GM19397 (cell line): ENCODE results near the gene NRCAM.

Experiments
- ATAC-seq: cut with Tn5 transposase; IDR thresholded peaks from one replicate; pipeline ENCODE4 v1.9.1; 2021; ENCODE audit warnings: mild to moderate bottlenecking, moderate library complexity; ENCODE audit not compliant: unreplicated experiment

Gene NRCAM

DNA sequence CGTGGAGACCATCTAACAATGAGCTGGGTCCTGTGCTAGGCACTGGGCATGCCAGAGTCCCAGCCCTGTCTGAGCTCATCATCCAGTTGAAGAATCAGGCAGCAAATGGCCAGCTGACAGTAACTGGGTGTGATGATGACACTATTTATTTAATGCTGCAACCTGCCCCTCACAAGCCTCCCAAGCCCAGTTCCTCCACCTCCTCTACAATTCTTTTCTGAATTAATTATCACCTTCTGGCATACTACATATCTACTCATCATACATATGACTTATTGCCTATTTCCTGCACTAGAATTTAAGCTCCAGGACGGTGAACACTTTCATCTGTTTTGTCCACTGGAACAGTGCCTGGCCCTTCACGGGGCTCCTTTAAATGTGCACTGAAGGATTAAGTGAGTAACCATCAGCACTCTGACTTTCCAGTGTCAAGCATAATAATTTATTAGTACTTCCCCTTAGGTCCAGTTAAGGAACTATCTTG lies 229.4 kb downstream of the NRCAM start:
- ATAC-seq, result no peak

DNA sequence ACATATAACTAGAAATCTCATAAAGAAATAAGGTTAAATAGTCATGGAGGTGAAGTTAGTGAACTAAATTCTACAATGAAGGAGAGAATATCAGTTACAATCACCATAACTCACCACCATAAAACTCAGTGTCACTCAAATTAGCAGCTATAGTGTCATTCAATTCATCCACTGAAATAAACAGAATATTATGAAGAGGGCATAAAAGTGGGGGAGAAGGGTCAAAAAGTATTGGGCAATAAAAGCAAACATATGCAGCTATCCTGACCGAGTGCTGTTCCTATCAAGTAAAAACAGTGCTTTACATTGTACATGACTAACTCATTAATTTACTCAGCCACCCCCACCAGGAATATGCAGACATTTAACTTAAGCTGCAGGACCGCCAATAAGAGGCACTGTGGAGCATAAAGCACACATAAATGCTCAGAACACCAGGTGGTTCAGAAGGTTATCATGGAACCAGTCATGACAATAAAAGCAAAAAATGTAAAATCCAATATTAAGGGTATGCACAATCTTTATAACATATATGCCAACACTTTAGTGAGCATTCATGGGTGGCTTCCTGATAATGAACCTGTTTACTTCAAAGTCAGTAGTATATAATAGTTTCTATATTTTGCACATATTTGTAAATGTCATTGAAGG lies 230.6 kb downstream of the NRCAM start:
- no peak for ATAC-seq

DNA sequence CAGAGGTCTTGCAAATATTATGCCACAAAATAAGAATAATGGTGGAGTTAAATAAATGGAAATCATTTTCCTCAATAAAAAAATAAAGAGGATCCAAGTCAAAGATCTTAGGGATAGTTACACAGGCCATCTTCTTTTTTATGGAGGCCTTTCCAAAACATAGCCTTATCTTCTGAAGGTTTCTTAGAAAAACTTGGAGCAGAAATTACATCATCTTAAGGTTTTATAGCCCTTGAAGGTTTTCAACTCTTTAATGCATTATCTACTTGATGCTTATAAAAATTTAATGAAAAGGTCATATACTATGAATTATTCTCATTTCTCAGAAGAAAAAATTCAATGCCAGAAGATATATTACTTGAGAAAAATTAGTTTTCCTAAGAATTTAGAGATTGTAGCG lies 231.8 kb downstream of the NRCAM start:
- no peak for ATAC-seq

DNA sequence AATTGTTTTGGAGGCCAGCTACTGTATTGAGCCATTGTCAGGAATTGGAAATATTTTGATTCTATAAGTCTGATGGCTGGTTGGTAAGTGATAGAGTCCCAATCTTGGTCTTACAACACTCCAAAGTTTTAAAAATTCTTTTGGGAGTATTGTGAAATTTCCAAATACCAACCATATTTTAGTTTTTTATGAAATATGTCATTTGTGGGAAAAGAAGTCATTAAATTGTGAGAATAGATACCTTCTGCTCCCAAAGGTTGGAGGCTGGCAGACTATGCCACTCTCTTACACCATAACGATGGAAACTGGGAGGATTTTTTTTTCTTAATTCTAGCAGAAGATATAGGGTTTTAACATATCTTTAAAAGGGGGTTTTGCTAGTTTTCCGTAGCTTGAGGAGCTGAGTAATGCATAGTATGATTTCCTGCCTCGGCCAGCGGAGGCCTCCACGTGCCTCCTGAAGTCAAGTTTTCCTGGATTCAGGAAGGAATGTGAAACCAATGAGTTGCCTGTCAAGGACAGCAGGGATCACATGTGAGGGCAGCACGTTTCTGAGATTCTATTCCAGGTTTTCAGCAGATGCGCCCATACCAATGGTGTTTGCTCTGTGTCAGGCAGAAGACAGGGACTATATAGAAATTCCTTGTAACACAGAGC lies 233.9 kb downstream of the NRCAM start:
- no peak for ATAC-seq

DNA sequence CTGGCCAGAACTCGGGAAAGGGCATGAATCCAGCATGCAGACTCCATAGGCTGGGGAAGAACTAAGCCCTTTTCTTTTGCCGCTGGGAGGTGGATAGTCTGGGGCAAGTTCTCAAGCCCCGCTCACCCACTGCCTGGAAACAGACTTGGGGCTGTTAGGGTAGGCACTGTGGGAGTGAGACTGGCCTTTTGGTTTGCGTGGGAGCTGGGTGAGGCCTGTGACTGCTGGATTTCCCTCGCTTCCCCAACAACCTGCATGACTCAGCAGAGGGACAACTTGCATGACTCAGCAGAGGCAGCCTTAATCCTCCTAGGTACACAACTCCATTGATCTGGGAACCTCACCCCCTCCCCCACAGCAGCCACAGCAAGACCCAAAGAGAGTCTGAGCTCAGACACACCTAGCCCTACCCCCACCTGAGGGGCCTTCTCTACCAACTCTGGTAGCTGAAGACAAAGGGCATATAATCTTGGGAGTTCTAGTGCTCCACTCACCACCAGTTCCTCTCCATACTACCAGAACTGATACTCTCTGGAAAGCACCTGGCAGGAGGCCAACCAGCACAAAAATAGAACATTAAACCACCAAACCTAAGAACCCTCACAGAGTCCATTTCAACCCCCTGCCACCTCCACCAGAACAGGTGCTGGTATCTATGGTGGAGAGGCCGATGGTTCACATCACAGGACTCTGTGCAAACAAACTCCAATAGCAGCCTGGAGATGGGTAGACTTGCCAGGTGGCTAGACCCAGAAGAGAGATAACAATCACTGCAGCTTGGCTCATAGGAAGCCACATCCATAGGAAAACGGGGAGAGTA lies 244.6 kb downstream of the NRCAM start:
- ATAC-seq, result peak; percentile 78

DNA sequence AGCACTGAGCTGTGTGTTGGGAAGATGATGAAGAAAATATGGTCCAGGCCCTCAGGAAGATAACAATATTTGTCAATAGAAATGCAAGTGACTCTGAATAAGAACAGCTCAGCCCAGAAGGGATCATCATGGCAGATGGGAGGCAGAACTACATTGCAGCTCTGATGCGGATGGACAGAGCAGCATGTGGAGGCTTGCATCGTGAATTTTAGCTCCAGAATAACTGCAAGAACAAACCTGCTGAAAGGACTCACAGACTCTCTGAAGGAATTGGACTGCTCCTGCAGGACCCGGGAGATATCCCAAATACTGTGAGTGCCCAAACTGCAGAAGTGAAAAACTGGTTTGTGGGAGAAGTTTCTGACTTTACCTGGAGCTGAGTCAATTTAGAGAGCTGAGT lies 245.4 kb downstream of the NRCAM start:
- no peak for ATAC-seq

DNA sequence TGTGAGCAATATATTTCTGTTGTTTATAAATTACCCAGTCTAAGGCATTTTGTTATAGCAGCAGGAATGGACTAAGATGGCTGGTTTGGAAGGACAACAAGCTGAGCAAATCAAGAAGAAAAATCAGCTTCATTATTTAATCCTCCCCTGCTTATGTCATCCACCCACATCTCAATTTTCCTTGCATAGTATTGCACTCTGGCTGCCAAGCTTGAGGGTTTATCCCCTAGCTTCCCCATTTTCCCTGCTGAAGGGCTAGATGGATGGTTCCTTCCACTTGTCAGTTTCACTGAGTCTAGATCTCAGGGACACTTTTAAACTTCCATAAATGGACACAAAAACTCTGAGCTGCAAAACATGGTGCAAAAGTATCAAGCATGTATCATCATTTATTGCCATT lies 250.9 kb downstream of the NRCAM start:
- ATAC-seq, result no peak

DNA sequence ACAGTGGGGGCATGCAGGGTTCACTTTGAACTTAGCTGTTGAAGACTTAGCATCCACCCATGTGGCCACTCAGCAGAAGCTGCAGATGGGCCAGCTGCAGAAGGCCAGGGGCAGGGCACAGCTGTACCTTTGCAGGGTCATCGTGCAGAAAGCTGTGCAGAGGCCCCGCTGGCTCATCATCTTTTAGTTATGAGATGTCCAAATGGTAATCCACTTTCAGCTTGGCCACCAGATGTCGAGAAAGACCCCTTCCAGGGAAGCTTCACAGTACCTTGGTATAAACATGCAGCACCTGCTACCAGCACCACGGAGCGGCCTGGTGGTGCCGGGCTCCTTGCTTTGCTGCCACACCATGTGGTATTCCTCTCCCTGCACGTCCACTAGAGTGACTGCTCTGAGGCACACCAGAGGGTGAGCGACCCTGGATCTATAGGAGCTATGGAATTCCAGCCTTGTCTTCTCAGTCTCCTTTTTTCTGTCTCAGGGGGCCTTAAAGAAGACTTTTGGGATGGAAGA lies 251.9 kb downstream of the NRCAM start:
- no peak for ATAC-seq

DNA sequence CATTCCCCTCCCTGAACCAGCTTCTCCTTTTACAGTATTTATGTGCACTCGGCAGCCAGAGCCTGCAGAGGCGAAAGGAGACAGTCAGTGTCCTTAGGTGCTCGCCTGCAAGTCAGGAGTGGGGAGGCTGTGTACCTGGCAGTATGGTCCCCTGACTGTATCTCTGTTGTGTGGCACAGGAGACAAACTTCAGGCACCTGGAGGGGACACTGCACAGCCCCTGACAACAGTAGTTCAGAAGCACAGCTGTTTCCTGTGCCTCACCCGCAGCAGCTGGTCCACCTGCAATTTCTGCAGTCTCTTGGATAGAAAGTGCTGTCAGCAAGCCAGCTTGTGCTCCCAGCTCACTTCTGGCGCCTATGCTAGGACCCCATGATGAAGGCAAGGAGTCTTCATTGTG lies 252.7 kb downstream of the NRCAM start:
- ATAC-seq, result peak; percentile 89

DNA sequence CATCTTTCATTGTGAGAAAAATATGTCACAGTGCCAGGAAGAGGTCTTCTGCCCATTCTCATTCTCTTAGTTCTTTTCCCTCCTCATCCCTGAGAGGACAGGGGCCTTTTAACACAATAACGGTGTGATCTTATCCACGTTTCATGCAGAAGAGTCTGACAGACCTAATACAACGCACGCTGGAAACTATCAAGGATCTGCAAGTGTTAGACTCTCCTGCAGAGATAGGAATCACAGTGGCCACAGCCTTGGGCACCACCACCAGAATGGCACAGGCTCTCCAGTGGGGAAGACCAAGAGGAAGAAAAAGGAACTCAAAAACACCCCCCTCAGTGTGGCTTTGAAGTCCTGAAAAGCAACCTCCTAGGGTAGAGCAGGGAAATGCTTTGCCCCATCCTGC lies 253.5 kb downstream of the NRCAM start:
- ATAC-seq, result no peak

DNA sequence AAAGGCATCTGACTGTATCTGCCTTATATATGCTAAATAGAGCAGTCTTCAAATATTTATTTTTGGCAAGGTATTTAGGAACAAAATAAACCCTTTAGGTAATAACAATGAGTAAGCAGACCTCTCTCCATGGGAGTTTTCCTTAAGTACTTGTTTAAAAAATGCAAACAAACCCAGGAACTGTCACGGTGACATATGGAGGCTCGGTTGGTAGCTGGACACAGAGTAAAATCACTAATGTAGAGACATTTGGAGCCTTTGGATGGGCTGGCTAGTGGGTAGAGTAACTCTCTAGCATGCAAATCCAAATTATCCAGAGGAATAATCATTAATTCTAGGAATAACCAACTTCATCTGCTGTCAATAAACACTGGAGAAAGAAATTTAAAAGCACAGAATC lies 254.5 kb downstream of the NRCAM start:
- no peak for ATAC-seq

DNA sequence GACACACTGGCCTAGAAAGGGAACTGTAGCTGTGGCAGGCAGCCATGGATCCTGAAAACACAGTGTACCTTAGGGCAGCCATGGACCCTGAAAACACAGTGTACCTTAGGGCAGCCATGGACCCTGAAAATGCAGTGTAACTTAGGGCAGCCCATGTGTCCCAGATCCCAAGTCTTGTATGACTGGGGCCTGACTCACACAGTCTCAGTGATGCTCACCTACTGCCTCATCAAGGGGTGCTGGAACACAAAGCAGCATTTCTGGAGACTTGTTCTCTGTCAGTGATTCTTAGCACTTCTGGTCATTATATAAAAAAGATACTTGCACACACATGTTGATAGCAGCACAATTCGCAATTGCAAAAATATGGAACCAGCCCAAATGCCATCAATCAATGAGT lies 255.9 kb downstream of the NRCAM start:
- no peak for ATAC-seq

DNA sequence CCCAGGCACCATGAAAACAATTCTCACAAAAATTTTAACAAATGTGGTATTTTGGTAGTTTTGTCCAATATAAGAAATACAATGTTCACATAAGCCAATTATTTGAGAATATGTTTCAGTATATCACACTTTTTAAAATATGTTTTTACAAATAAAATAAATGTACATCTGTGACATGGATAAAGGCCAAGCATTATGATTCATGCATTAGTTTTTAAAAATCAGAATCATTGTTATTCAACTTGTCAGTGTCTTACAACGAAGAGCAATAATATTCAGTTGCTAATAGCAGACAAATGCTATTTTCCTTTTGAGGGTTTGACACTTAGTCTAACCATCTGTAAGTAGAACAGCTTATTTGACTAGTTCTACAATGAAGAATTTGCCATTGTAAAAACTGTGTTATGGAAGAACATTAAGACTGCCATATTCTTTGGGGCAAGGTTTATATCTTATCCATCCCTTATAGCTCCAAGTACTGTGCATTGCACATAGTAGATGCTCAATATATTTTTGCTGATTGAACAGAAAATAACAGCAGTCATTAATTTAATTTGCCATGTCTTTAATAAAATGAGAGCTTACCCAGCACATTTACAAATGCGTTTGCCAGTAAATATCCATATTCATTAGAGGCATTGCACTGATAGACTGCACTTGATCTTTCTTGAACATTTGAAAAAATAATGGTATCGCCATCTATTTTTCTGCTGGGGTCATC lies 258.7 kb downstream of the NRCAM start:
- ATAC-seq, result no peak

DNA sequence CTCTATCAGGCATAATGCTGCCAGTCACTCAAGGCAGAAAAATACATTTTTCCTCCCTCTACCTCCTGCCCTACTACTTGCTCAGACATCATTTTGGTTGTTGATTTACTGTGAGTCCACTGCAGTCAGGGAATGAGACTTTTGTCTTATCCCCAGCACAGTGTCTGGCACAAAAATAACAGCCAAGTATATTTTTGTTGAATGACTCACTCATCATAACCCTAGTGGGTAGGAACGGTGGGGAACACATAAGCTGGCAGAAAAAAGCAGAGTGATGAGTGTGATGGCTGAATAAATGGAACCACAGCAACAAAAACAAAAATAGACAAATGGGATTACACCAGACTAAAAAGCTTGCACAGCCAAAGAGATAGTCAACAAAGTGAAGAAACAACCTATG lies 260.2 kb downstream of the NRCAM start:
- ATAC-seq, result no peak

DNA sequence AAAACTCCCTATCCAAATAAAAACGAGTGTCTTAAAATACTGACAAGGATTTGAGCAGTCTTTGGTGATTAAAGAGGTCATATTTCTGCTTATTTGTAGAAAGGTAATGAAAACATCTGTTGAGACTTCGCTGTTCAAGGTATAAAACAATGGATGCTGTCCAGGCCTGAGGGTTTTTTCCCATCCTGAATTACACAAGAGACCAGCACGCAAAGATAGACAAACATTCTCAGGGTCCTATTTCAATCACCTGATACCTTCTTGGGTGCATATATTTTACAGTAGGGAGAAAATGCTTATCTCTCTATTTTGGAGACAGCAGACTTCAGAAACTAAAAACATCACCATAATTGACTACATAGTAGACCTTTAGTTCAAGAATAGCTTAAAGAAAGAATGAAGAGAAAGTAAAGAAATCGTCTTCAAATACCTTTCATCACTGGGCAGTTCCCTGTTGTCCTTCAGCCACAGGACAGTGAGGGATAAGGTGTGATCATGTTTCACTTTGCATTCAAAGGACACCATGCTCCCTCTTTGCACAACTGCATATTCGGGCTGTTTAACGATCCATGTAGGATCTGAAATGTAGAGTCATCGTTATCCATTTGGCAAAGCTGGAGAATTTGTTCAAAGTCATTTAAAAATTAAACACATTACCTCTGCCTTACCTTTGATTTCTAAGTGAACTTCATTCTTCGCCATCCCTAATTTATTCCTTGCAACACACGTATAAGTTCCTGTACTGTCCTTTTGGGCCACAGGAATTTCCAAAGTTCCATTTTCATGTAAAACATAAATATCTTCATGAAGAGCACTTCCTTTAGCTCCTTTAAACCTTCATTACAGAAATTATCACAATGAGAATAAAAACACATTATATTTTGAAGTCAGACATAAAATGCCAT lies 262.4 kb downstream of the NRCAM start:
- no peak for ATAC-seq

DNA sequence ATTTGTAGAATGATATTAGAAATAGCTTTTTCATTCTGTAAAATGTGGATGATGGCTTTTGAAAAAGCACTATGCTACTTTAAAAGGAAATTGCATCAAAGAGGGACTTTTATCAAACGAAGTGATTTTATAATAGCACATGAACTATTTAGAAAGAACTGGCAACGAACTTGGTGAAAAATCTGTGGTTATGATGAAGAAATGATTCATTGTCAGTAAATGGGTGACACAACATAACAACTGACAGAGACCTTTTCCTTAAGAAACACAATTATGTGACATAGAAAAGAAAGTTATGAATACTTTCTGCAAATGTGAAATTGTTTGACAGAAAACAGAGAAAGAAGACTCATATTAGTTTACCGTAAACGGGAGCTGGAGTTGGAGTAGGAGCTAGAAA lies 265.3 kb downstream of the NRCAM start:
- ATAC-seq, result no peak

DNA sequence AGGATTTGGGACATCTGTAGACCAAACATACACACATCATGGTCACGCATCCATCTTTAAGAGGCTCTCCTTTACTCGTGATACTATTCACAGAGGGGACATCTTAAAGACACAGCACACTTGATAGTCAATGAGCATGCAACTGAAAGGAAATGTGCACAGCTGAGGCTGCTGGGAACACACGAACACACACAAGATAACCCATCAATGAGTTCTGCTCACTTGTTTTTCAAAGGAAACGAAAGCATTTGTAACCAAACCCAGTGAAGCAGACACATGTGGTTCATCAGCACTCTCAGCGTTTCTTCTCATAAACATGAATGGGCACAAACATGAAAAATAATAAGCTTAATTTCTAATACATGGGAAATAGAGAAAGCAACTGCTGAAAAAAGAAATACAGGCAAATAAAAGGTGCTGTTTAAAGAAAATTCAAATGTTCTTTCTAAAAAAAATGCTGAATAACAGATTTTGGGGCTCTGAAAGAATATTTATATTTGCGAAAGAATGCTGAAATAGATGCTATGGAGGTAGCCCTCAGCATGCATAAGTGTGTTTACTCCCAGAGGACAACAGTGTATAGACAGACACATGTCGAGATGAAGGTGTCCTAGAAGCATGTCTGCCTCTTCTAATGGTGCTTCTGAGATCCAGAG lies 266.4 kb downstream of the NRCAM start:
- peak; percentile 93 for ATAC-seq

DNA sequence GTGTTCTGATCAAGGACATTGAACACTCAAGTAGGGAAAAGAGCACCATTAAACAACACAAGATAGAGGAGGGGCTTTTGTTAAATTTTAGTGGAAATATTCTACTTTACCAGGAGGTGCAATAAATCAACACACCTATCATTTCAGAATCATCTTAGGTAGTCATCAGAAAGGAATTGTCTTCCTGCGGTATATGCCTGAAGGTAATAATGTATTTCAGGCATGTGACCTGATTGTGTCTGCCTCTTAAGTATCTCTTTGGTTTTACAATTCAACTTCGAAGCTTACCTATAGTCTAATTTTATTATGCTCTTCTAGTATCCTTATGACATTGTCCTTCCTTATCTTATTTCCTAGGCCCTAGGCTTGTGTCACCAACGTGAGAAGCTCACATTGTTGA lies 267.5 kb downstream of the NRCAM start:
- ATAC-seq, result no peak
